ENCODE data around the gene MAP7D2.

DNA sequence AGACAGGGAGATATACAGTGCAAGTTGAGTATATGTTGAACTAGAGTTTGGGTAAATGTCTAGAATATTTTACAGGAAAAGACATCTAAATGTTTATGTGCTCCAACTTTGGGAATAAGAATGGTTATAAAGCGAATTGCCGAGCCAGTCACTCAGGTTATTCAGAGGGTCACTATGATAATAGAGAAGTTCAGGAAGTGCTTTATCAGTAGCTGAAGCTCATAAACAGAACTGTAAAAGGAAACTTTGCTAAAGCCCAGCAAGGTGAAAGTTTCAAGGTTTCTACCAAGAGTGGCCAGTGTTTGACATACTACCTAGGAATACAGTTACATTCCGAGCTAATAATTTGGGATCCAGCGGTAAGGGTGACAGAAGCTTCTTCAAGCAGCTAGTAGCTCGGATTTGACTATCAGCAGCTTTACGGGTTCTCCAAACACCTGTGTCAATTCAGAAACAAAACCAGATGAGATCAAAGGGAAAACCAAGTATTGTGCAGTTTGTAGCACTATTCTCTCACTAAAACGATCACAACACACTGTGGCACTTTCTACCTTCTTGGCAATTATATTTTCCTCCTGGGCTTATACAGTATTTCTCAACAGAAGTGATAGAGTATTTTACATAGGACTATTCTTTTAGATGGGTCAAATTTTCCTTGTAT is 108.6 kb downstream of the MAP7D2 start:
- TF ChIP-seq, protein P1, sequence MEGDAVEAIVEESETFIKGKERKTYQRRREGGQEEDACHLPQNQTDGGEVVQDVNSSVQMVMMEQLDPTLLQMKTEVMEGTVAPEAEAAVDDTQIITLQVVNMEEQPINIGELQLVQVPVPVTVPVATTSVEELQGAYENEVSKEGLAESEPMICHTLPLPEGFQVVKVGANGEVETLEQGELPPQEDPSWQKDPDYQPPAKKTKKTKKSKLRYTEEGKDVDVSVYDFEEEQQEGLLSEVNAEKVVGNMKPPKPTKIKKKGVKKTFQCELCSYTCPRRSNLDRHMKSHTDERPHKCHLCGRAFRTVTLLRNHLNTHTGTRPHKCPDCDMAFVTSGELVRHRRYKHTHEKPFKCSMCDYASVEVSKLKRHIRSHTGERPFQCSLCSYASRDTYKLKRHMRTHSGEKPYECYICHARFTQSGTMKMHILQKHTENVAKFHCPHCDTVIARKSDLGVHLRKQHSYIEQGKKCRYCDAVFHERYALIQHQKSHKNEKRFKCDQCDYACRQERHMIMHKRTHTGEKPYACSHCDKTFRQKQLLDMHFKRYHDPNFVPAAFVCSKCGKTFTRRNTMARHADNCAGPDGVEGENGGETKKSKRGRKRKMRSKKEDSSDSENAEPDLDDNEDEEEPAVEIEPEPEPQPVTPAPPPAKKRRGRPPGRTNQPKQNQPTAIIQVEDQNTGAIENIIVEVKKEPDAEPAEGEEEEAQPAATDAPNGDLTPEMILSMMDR (IDR thresholded peaks at IDR 0.05) = no peak
- TF ChIP-seq POLR2A (IDR thresholded peaks at IDR 0.05) = no peak
